DMS114 treated with DMSO at 0.1 percent for 48 hours (cell line): ENCODE measurements around the gene SLC12A2.

Experiments
- DNase-seq: peaks from one replicate; lab custom pipeline; 2025; ENCODE audit not compliant: unreplicated experiment; lab: John Stamatoyannopoulos, UW

The SLC12A2 gene

GRCh38 chr5:128220841-128221240, 137.3 kb downstream of the SLC12A2 start:
- DNase-seq, result no peak

GRCh38 chr5:128224336-128224735, 140.8 kb downstream of the SLC12A2 start:
- DNase-seq, result no peak

GRCh38 chr5:128225245-128226030, 141.9 kb downstream of the SLC12A2 start:
- DNase-seq, result no peak

- no peak for DNase-seq
Measured at GRCh38 chr5:128228008-128228407, 144.4 kb downstream of the SLC12A2 start.

- DNase-seq, result no peak
Measured at GRCh38 chr5:128228521-128228920, 145.0 kb downstream of the SLC12A2 start.

GRCh38 chr5:128234928-128235641, 151.5 kb downstream of the SLC12A2 start:
- DNase-seq, result no peak

GRCh38 chr5:128236334-128236733, 152.8 kb downstream of the SLC12A2 start:
- no peak for DNase-seq

- no peak for DNase-seq
Measured at GRCh38 chr5:128237000-128237399, 153.4 kb downstream of the SLC12A2 start.

- no peak for DNase-seq
Measured at GRCh38 chr5:128237546-128237945, 154.0 kb downstream of the SLC12A2 start.
